Ovary (tissue), 3 donors: Measurements from ENCODE around the gene SF1.

ENCODE experiments used
- CTCF ChIP-seq, 3 donors: fragments of 450-650 bp in 2 of 3; fragments of 200-600 bp in 1 of 3; IDR thresholded peaks; one replicate each; pipeline versions ENCODE4 v1.5.1 to v1.8.0; 2016 to 2022; ENCODE audit warnings: antibody characterized with exemption in 3 of 3, mild to moderate bottlenecking in 1 of 3
- EP300 ChIP-seq: sonication (generic); formaldehyde crosslinking; IDR thresholded peaks from one replicate; pipeline ENCODE4 v1.6.1; 2017; ENCODE audit warnings: antibody characterized with exemption
- POLR2A ChIP-seq: fragments of 450-650 bp; IDR thresholded peaks from one replicate; pipeline ENCODE4 v1.6.1; 2017; ENCODE audit warnings: antibody characterized with exemption, mild to moderate bottlenecking, moderate library complexity
- donor health status: DM: no; HTN: no; CAD: no.

GRCh38 chr11:64759131-64759721 lies 19.1 kb downstream of the SF1 start:
- TF ChIP-seq CTCF (IDR thresholded peaks at IDR 0.05) (no peak), EP300 (no peak), POLR2A (no peak)
